Fibroblast of pulmonary artery (primary cell): Measurements from ENCODE around the gene OTOA.

ENCODE experiments used
- DNase-seq: peaks from one replicate; pipeline ENCODE4 v3.0.0-alpha.2; 2010; ENCODE audit warnings: low read depth
- H3K4me3 ChIP-seq: replicated peaks from 2 replicates; pipeline ENCODE4 v1.5.1; 2011; ENCODE audit warnings: low read depth, mild to moderate bottlenecking, control low read depth, low read length, moderate library complexity
- TF ChIP-seq, protein P1 (sequence below): IDR thresholded peaks from 2 replicates; pipeline ENCODE4 v1.5.1; 2011; ENCODE audit warnings: mild to moderate bottlenecking, control low read depth, low read length, inconsistent platforms; ENCODE audit errors: missing control alignments

Gene OTOA

DNA sequence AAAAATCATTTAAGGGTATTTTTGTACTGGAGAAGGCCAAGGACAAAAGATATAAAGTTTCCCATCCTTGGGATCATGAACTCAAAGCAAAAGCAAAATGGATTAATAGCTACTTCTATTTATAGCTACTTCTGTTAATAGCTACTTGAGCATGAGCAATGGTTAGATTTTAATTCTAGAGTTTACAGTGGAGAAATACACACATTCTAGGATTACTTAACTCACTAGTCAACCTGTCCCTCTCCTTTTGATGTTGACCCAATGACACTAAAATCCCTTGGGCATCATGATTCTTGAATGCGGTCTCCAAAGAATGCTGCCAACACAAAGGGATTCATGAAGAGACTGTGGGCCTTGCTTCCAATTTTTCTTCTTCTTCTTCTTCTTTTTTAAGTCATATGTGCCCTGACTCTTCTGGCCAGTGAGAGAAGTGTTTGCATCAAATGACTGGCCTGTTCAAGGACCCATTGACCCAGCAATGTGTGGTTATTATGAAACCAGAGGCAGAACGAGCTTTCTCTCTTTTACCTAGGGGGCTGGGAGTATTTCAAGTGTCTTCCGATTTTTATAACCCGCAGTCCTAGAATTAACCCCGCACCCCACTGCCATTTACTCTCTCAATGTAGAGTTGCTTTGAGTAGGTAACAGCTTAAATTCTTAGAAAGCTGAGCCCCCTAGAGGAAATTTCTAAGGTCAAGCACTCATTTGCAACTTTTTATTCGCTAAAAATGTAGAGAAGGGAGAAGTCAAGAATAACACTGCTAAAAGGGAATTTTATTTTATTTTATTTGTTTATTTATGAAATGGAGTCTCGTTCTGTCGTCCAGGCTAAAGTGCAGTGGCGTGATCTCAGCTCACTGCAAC, 34.6 kb downstream of the OTOA start:
- TF ChIP-seq, protein P1, sequence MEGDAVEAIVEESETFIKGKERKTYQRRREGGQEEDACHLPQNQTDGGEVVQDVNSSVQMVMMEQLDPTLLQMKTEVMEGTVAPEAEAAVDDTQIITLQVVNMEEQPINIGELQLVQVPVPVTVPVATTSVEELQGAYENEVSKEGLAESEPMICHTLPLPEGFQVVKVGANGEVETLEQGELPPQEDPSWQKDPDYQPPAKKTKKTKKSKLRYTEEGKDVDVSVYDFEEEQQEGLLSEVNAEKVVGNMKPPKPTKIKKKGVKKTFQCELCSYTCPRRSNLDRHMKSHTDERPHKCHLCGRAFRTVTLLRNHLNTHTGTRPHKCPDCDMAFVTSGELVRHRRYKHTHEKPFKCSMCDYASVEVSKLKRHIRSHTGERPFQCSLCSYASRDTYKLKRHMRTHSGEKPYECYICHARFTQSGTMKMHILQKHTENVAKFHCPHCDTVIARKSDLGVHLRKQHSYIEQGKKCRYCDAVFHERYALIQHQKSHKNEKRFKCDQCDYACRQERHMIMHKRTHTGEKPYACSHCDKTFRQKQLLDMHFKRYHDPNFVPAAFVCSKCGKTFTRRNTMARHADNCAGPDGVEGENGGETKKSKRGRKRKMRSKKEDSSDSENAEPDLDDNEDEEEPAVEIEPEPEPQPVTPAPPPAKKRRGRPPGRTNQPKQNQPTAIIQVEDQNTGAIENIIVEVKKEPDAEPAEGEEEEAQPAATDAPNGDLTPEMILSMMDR = no peak
- H3K4me3 ChIP-seq = no peak overlapping the region
- DNase-seq = no peak

GRCh38 chr16:21701271-21701670, 37.5 kb downstream of the OTOA start:
- no peak for DNase-seq
- no peak overlapping the region for H3K4me3 ChIP-seq
- TF ChIP-seq, protein P1 = no peak

DNA sequence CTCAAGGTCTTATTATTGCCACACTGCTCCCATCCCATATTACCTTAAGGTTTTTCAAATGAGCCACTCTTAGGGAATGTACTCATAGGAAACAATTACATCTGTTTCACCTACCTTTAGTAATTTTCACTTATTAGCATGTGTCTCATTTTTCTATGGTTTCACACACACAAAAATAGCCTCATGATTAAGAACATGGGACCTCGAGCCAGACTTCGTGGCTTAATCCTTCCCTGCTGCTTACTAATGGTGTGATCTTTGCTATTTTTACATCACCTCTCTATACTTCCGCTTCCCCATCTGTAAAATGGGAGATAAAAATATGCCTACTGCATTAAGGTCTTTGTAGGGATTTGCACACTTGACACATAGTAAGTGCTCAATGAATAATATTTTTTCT, 38.5 kb downstream of the OTOA start:
- TF ChIP-seq, protein P1 = no peak
- DNase-seq = no peak
- no peak overlapping the region for H3K4me3 ChIP-seq

GRCh38 chr16:21703156-21703555, 39.4 kb downstream of the OTOA start:
- no peak for DNase-seq
- no peak overlapping the region for H3K4me3 ChIP-seq
- TF ChIP-seq, protein P1 = no peak

DNA sequence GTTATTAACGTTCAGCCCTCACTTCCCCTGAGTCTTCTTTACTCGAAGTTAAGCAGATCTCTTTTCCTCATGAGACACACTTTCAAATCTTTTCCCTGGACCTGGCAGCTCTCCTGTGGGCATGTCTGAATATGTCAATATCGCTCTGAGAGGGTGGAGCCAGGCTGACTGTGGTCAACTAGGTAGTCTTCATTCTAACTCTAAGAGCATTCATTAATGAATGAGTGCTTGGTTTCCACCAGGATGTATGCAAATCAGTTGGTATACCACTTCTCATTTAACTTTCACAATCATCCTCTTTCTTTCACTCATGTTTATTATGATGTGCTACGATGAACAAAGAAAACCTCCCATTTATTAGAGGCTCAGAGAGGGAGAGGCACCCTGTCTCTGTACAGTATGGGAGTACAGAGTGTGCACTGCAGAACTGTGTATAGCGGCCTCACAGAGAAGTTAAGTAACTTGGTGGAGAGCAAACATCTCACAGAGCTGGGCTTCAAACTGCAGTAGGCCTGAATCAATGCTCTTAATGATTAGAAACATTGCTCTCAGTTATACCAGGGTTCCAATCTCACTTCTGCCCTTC, 39.9 kb downstream of the OTOA start:
- TF ChIP-seq, protein P1 = no peak
- H3K4me3 ChIP-seq = no peak overlapping the region
- DNase-seq = no peak

DNA sequence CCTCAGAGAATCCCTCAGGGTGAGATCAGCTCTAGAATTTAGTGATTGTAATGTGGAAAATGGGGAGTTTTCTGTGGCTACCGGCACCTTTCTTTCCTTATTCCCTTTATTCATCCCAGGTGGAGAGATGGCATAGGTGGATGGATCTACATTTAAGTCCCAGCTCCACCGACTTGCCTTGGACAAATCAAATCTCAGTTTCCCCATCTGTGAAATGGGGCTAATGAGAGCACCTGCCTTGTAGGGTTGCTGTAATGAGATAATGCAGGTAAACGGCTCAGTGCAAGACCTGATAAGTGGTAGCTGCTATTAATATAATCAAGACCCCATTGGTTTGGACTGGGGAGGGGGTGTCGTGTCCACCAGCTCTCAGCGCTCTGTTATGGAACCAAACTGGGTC, 40.5 kb downstream of the OTOA start:
- TF ChIP-seq, protein P1 = no peak
- DNase-seq = no peak
- H3K4me3 ChIP-seq = no peak overlapping the region

- TF ChIP-seq, protein P1 = no peak
- no peak for DNase-seq
- H3K4me3 ChIP-seq = no peak overlapping the region
These were observed 41.0 kb downstream of the OTOA start for GRCh38 chr16:21704733-21705132.
